ENCODE data around the gene NCOA1.

GRCh38 chr2:24539258-24539657 lies 48.2 kb downstream of the NCOA1 start:
- TF ChIP-seq CTCF (IDR thresholded peaks at IDR 0.05; ENCODE audit: low read length) (no peak), EZH2 (IDR thresholded peaks at IDR 0.05; ENCODE audit: borderline replicate concordance, low read length) (no peak)
